ENCODE data around the gene ZNF586.

- TF ChIP-seq, protein P1, sequence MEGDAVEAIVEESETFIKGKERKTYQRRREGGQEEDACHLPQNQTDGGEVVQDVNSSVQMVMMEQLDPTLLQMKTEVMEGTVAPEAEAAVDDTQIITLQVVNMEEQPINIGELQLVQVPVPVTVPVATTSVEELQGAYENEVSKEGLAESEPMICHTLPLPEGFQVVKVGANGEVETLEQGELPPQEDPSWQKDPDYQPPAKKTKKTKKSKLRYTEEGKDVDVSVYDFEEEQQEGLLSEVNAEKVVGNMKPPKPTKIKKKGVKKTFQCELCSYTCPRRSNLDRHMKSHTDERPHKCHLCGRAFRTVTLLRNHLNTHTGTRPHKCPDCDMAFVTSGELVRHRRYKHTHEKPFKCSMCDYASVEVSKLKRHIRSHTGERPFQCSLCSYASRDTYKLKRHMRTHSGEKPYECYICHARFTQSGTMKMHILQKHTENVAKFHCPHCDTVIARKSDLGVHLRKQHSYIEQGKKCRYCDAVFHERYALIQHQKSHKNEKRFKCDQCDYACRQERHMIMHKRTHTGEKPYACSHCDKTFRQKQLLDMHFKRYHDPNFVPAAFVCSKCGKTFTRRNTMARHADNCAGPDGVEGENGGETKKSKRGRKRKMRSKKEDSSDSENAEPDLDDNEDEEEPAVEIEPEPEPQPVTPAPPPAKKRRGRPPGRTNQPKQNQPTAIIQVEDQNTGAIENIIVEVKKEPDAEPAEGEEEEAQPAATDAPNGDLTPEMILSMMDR (IDR thresholded peaks at IDR 0.05; ENCODE audit: low read depth, low read length, missing input control), result no peak
- no peak for TF ChIP-seq RAD21 (IDR thresholded peaks at IDR 0.05)
- TF ChIP-seq HNF4G (IDR thresholded peaks at IDR 0.05), result no peak
- no peak for TF ChIP-seq YY1 (IDR thresholded peaks at IDR 0.05)
- TF ChIP-seq, protein P2, sequence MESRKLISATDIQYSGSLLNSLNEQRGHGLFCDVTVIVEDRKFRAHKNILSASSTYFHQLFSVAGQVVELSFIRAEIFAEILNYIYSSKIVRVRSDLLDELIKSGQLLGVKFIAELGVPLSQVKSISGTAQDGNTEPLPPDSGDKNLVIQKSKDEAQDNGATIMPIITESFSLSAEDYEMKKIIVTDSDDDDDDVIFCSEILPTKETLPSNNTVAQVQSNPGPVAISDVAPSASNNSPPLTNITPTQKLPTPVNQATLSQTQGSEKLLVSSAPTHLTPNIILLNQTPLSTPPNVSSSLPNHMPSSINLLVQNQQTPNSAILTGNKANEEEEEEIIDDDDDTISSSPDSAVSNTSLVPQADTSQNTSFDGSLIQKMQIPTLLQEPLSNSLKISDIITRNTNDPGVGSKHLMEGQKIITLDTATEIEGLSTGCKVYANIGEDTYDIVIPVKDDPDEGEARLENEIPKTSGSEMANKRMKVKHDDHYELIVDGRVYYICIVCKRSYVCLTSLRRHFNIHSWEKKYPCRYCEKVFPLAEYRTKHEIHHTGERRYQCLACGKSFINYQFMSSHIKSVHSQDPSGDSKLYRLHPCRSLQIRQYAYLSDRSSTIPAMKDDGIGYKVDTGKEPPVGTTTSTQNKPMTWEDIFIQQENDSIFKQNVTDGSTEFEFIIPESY (IDR thresholded peaks at IDR 0.05), result no peak
- TF ChIP-seq GABPA (IDR thresholded peaks at IDR 0.05 in 1 of 2, conservative IDR thresholded peaks at IDR 0.05 in 1 of 2), result no peak
- no peak for TF ChIP-seq JUND (IDR thresholded peaks at IDR 0.05)
- no peak for TF ChIP-seq REST (IDR thresholded peaks at IDR 0.05)
- TF ChIP-seq SP1 (IDR thresholded peaks at IDR 0.05), result no peak
- TF ChIP-seq FOXA1 (IDR thresholded peaks at IDR 0.05), result no peak
- no peak for TF ChIP-seq EGR1 (IDR thresholded peaks at IDR 0.05; ENCODE audit: low read depth in 2 of 2)
- no peak for TF ChIP-seq TAF1 (conservative IDR thresholded peaks at IDR 0.05)
- TF ChIP-seq NR2F2 (IDR thresholded peaks at IDR 0.05), result no peak
These were observed 15.3 kb upstream of the ZNF586 start for GRCh38 chr19:57754091-57754673.

All from liver (tissue), 3 donors.